Endothelial cell of umbilical vein (primary cell): ENCODE results near the gene KRTAP10-2. TPM values are rescaled to one million over a fixed set of nuclear protein-coding genes. Genes with fewer than 3 reads are reported as not detected.

Experiments
- BruUV-seq: library from RNA; stranded (reverse); fragments of 400-500 nt; replicated peaks from 2 replicates; lab custom pipeline; 2021; lab: Mats Ljungman, UMichigan
- CTCF ChIA-PET: fragments of 300-600, 350-600 bp; sonication (Branson Sonifier 250); formaldehyde crosslinking; loops from one replicate; lab custom pipeline; 2021; ENCODE audit warnings: antibody characterized with exemption, inconsistent platforms; lab: Charles Lee
- POLR2A ChIA-PET: fragments of 300-600, 350-600 bp; sonication (Branson Sonifier 250); formaldehyde crosslinking; loops from one replicate; lab custom pipeline; 2021; ENCODE audit warnings: antibody characterized with exemption, inconsistent platforms; lab: Charles Lee
- DNase-seq: peaks from one replicate; pipeline ENCODE4 v3.0.0-alpha.2; 2011; ENCODE audit warnings: low read depth, low spot score
- FAIRE-seq: peaks from 2 replicates; lab custom pipeline; 2011; peaks lifted over from hg19 to GRCh38; lab: Jason Lieb, UNC
- H2AFZ ChIP-seq: 2 replicates; pipeline ENCODE4 v1.6.0; 2012; ENCODE audit warnings: low read depth, low read length, control low read depth, inconsistent platforms
- H3K27ac ChIP-seq: 2 replicates; pipeline ENCODE4 v1.5.1; 2011; ENCODE audit warnings: low read depth, mild to moderate bottlenecking, control low read depth, low read length, moderate library complexity; ENCODE audit not compliant: insufficient read depth
- H3K27me3 ChIP-seq, 2 experiments: 2 replicates each; pipeline versions ENCODE4 v1.6.0 to v1.6.1; 2011; ENCODE audit warnings: low read length in 2 of 2, mixed read lengths in 1 of 2; ENCODE audit not compliant: control insufficient read depth in 2 of 2, insufficient read depth in 2 of 2
- H3K36me3 ChIP-seq, 2 experiments: 2 replicates in 1 of 2; 3 replicates in 1 of 2; pipeline ENCODE4 v1.5.1; 2011; ENCODE audit warnings: low read length in 2 of 2, mild to moderate bottlenecking in 1 of 2, moderate library complexity in 1 of 2; ENCODE audit not compliant: control insufficient read depth in 2 of 2, insufficient read depth in 2 of 2; ENCODE audit errors: extremely low read depth in 1 of 2
- H3K4me1 ChIP-seq: 3 replicates; pipeline ENCODE4 v1.5.1; 2011; ENCODE audit warnings: mild to moderate bottlenecking, low read length; ENCODE audit not compliant: control insufficient read depth, insufficient read depth; ENCODE audit errors: extremely low read depth
- H3K4me2 ChIP-seq: 2 replicates; pipeline ENCODE4 v1.6.1; 2011; ENCODE audit warnings: low read length, control low read depth, mixed read lengths; ENCODE audit not compliant: insufficient read depth
- H3K4me3 ChIP-seq, 3 experiments: fragments of 200-600 bp in 1 of 3; sonication (generic), shearing (Covaris generic) in 1 of 3; replicated peaks in 1 of 3; 2 replicates each; pipeline ENCODE4 v1.5.1; 2011 to 2016; ENCODE audit warnings: control low read depth in 3 of 3, low read length in 3 of 3, mild to moderate bottlenecking in 2 of 3, inconsistent platforms in 1 of 3, low read depth in 1 of 3, moderate library complexity in 1 of 3; ENCODE audit not compliant: insufficient read depth in 1 of 3
- H3K79me2 ChIP-seq: 2 replicates; pipeline ENCODE4 v1.6.0; 2012; ENCODE audit warnings: low read length, inconsistent platforms; ENCODE audit not compliant: control insufficient read depth, insufficient read depth
- H3K9ac ChIP-seq: replicated peaks from 2 replicates; pipeline ENCODE3; 2011; ENCODE audit warnings: low read length, control low read depth; ENCODE audit not compliant: insufficient read depth; ENCODE audit errors: extremely low read depth
- H3K9me1 ChIP-seq: replicated peaks from 3 replicates; pipeline ENCODE4 v1.6.0; 2011; ENCODE audit warnings: mild to moderate bottlenecking, low read length; ENCODE audit not compliant: control insufficient read depth, insufficient read depth; ENCODE audit errors: extremely low read depth
- H3K9me3 ChIP-seq: replicated peaks from 2 replicates; pipeline ENCODE4 v1.5.1; 2012; ENCODE audit warnings: low read length, inconsistent platforms; ENCODE audit not compliant: control insufficient read depth, insufficient read depth
- H4K20me1 ChIP-seq: replicated peaks from 2 replicates; pipeline ENCODE3; 2011; ENCODE audit warnings: mild to moderate bottlenecking, low read length; ENCODE audit not compliant: control insufficient read depth, insufficient read depth; ENCODE audit errors: extremely low read depth
- EZH2 ChIP-seq: IDR thresholded peaks from 2 replicates; pipeline ENCODE4 v1.6.1; 2012; ENCODE audit warnings: borderline replicate concordance, low read depth, mild to moderate bottlenecking, moderate library complexity, low read length, inconsistent platforms; ENCODE audit not compliant: severe bottlenecking
- FOS ChIP-seq: IDR thresholded peaks from 2 replicates; pipeline ENCODE4 v1.6.1; 2011; ENCODE audit warnings: mild to moderate bottlenecking, low read length, moderate library complexity, borderline replicate concordance; ENCODE audit not compliant: insufficient read depth
- GATA2 ChIP-seq: IDR thresholded peaks from 2 replicates; pipeline ENCODE4 v1.7.0; 2011; ENCODE audit warnings: low read depth, mild to moderate bottlenecking, moderate library complexity, mixed read lengths, low read length; ENCODE audit not compliant: insufficient read length, insufficient read depth
- JUN ChIP-seq: IDR thresholded peaks from 2 replicates; pipeline ENCODE4 v1.6.1; 2011; ENCODE audit warnings: borderline replicate concordance, low read depth; ENCODE audit not compliant: insufficient read length, insufficient read depth
- MYC ChIP-seq: IDR thresholded peaks from one replicate; pipeline ENCODE4 v1.6.1; 2011; ENCODE audit warnings: mild to moderate bottlenecking, low read depth, low read length
- POLR2A ChIP-seq: IDR thresholded peaks from 2 replicates; pipeline ENCODE4 v1.6.1; 2012; ENCODE audit warnings: low read depth, mild to moderate bottlenecking, control low read depth, low read length
- POLR2AphosphoS5 ChIP-seq: IDR thresholded peaks from 2 replicates; pipeline ENCODE4 v1.6.1; 2012; ENCODE audit warnings: low read depth, mild to moderate bottlenecking, control low read depth, low read length, moderate library complexity; ENCODE audit not compliant: insufficient read depth
- dilution Hi-C: fragments of 300-500 bp; cut with MboI; formaldehyde crosslinking; loops from one replicate; pipeline ENCODE4 v1.15.0; 2019; ENCODE audit warnings: low sequenced_read_pairs; ENCODE audit not compliant: extremely low pct_ligation_motif_present
- intact Hi-C: fragments of 100-400 bp; cut with micrococcal nuclease; formaldehyde crosslinking; loops from one replicate; pipeline ENCODE4 v1.10.0; 2022
- polyA plus RNA-seq, 4 experiments: library from polyadenylated mRNA; depleted of rRNA in 3 of 4; stranded (reverse) in 3 of 4; unstranded in 1 of 4; fragments of >200 nt; gene quantifications; 2 replicates each; pipeline versions ENCODE4 v1.2.1 to v1.2.3, GENCODE V29; 2011 to 2012; ENCODE audit warnings: missing spikeins in 1 of 4
- total RNA-seq: library from RNA; stranded (reverse); gene quantifications from 2 replicates; pipeline ENCODE4 v1.2.3, GENCODE V29; 2021
- TF ChIP-seq, protein P1 (sequence below): IDR thresholded peaks from 2 replicates; pipeline ENCODE4 v1.6.1; 2011; ENCODE audit not compliant: insufficient read depth, insufficient read length
- TF ChIP-seq, protein P2 (sequence below), 2 donors: IDR thresholded peaks; 1 replicate in 1 of 2; 2 replicates in 1 of 2; pipeline ENCODE4 v1.5.1; 2011; ENCODE audit warnings: low read length in 2 of 2, mild to moderate bottlenecking in 2 of 2, moderate library complexity in 2 of 2, control low read depth in 1 of 2, inconsistent platforms in 1 of 2, low read depth in 1 of 2; ENCODE audit not compliant: insufficient read depth in 1 of 2; ENCODE audit errors: extremely low read depth in 1 of 2

Gene KRTAP10-2
- total and polyA plus RNA-seq, 2 donors (not counting 3 experiments of a cell fraction or from before 2014, with no cell fraction given), result not detected

DNA sequence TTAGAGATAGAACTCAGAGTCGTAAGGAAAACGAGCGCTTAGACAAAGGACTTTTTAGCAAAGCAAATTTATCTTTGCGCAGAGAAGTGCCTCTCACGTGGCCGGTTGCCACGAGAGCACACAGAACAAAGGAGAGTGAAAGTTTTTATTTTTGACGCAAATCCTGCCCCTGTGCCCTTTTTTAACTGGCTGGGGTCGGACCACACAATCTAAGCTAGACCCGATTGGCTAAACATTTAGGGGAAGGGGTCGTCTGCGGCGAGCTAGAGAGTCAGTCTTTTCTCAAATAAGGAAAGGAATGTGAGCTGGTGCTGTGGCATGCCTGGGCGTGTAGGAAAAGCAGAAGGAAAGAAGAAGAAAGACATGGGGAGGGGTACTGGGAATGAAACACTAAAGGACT lies 2.4 kb downstream of the KRTAP10-2 start:
- Histone ChIP-seq H3K4me1 (no peaks in the 10 kb centered on the region), H3K9me1 (no peaks in the 10 kb centered on the region), H3K4me2 (no peak overlapping the region), H3K27me3 (peaks cover 3 to 12% of the 10 kb centered on the region in 2 experiments), H3K27ac (no peak overlapping the region), H4K20me1 (no peaks in the 10 kb centered on the region), H3K36me3 (no peaks in the 10 kb centered on the region), H3K4me3 (no peak overlapping the region), H3K9ac (no peak overlapping the region), H2AFZ (no peak overlapping the region), H3K79me2 (no peaks in the 10 kb centered on the region), H3K9me3 (no peaks in the 10 kb centered on the region)
- TF ChIP-seq GATA2 (no peak), JUN (no peak), POLR2AphosphoS5 (no peak), FOS (no peak), POLR2A (no peak), MYC (no peak), EZH2 (no peak)
- TF ChIP-seq, protein P1, sequence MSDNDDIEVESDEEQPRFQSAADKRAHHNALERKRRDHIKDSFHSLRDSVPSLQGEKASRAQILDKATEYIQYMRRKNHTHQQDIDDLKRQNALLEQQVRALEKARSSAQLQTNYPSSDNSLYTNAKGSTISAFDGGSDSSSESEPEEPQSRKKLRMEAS, result no peak
- TF ChIP-seq, protein P2, sequence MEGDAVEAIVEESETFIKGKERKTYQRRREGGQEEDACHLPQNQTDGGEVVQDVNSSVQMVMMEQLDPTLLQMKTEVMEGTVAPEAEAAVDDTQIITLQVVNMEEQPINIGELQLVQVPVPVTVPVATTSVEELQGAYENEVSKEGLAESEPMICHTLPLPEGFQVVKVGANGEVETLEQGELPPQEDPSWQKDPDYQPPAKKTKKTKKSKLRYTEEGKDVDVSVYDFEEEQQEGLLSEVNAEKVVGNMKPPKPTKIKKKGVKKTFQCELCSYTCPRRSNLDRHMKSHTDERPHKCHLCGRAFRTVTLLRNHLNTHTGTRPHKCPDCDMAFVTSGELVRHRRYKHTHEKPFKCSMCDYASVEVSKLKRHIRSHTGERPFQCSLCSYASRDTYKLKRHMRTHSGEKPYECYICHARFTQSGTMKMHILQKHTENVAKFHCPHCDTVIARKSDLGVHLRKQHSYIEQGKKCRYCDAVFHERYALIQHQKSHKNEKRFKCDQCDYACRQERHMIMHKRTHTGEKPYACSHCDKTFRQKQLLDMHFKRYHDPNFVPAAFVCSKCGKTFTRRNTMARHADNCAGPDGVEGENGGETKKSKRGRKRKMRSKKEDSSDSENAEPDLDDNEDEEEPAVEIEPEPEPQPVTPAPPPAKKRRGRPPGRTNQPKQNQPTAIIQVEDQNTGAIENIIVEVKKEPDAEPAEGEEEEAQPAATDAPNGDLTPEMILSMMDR (IDR thresholded peaks at IDR 0.05; ENCODE audit: extremely low read depth in 1 of 2, insufficient read depth in 1 of 2, low read depth in 1 of 2, low read length in 2 of 2), result no peak
- BruUV-seq, result no TSS peak
- no peak for DNase-seq
- ChIA-PET POLR2A (no interaction called here), CTCF (no interaction called here)
- no peak for FAIRE-seq
- intact Hi-C loops (no loop called here), dilution Hi-C loops (no loop called here)
